GM04503 (cell line): ENCODE measurements around the gene TYW5.

ENCODE experiments used
- DNase-seq: peaks from one replicate; pipeline ENCODE4 v3.0.0-alpha.2; 2012; ENCODE audit warnings: low read depth

Gene TYW5

GRCh38 chr2:199955339-199956061, at the start of gene TYW5, which contains the start of gene MAIP1:
Gene TYW5 (minus strand): TSS chr2:199955491. CDS start chr2:199955470, 21 bp downstream.
Gene MAIP1 (plus strand): TSS chr2:199955582. CDS start chr2:199955799, 217 bp downstream.
- DNase-seq: peak; percentile 47

- DNase-seq: no peak
Observed at GRCh38 chr2:200003444-200003843, 48.2 kb upstream of the TYW5 start.

- no peak for DNase-seq
Observed at GRCh38 chr2:200000444-200001163, 45.3 kb upstream of the TYW5 start.

GRCh38 chr2:199999166-199999565, 43.9 kb upstream of the TYW5 start:
- no peak for DNase-seq

GRCh38 chr2:199997296-199997695, 42.0 kb upstream of the TYW5 start:
- no peak for DNase-seq

GRCh38 chr2:199994896-199995295, 39.6 kb upstream of the TYW5 start:
- no peak for DNase-seq

GRCh38 chr2:199994371-199994770, 39.1 kb upstream of the TYW5 start:
- DNase-seq: no peak

GRCh38 chr2:199992296-199992695, 37.0 kb upstream of the TYW5 start:
- no peak for DNase-seq

- DNase-seq: no peak
Observed at GRCh38 chr2:199991691-199992090, 36.4 kb upstream of the TYW5 start.

- DNase-seq: no peak
Observed at GRCh38 chr2:199989822-199990221, 34.5 kb upstream of the TYW5 start.

- DNase-seq: peak; percentile 19
Observed at GRCh38 chr2:199988151-199988550, 32.9 kb upstream of the TYW5 start.

- no peak for DNase-seq
Observed at GRCh38 chr2:199987586-199987985, 32.3 kb upstream of the TYW5 start.

GRCh38 chr2:199985625-199986207, 30.4 kb upstream of the TYW5 start:
- peak; percentile 28 for DNase-seq

GRCh38 chr2:199984755-199985154, 29.5 kb upstream of the TYW5 start:
- no peak for DNase-seq

GRCh38 chr2:199984159-199984558, 28.9 kb upstream of the TYW5 start:
- DNase-seq: no peak

- DNase-seq: no peak
Observed at GRCh38 chr2:199983534-199983933, 28.2 kb upstream of the TYW5 start.

GRCh38 chr2:199982126-199982843, 27.0 kb upstream of the TYW5 start:
- no peak for DNase-seq

GRCh38 chr2:199979832-199980628, 24.7 kb upstream of the TYW5 start:
- DNase-seq: peak; percentile 33

GRCh38 chr2:199979398-199979797, 24.1 kb upstream of the TYW5 start:
- DNase-seq: no peak

GRCh38 chr2:199977984-199978415, 22.7 kb upstream of the TYW5 start:
- DNase-seq: no peak

GRCh38 chr2:199975273-199975895, 20.1 kb upstream of the TYW5 start:
- no peak for DNase-seq
